HG03108 (cell line): ENCODE data around the gene PTPRT.

Experiments
- ATAC-seq: cut with Tn5 transposase; IDR thresholded peaks from one replicate; pipeline ENCODE4 v1.9.1; 2021; ENCODE audit warnings: moderate library complexity; ENCODE audit not compliant: unreplicated experiment

The PTPRT gene

GRCh38 chr20:42341654-42342053 is 848.1 kb downstream of the PTPRT start:
- ATAC-seq = no peak

GRCh38 chr20:42340368-42340767 is 849.3 kb downstream of the PTPRT start:
- no peak for ATAC-seq

GRCh38 chr20:42338294-42339201 is 851.2 kb downstream of the PTPRT start:
- ATAC-seq = no peak

- ATAC-seq = no peak
Observed at GRCh38 chr20:42336576-42336975, 853.1 kb downstream of the PTPRT start.

- no peak for ATAC-seq
Observed at GRCh38 chr20:42319252-42320013, 870.3 kb downstream of the PTPRT start.

GRCh38 chr20:42313704-42314103 is 876.0 kb downstream of the PTPRT start:
- no peak for ATAC-seq

GRCh38 chr20:42309050-42309449 is 880.7 kb downstream of the PTPRT start:
- no peak for ATAC-seq

- no peak for ATAC-seq
Observed at GRCh38 chr20:42308171-42308570, 881.5 kb downstream of the PTPRT start.

- ATAC-seq = no peak
Observed at GRCh38 chr20:42295592-42295991, 894.1 kb downstream of the PTPRT start.

- ATAC-seq = no peak
Observed at GRCh38 chr20:42294976-42295375, 894.7 kb downstream of the PTPRT start.

GRCh38 chr20:42281801-42282200 is 907.9 kb downstream of the PTPRT start:
- ATAC-seq = no peak

- no peak for ATAC-seq
Observed at GRCh38 chr20:42276718-42277602, 912.7 kb downstream of the PTPRT start.

- no peak for ATAC-seq
Observed at GRCh38 chr20:42274986-42275385, 914.7 kb downstream of the PTPRT start.

GRCh38 chr20:42272516-42272915 is 917.2 kb downstream of the PTPRT start:
- ATAC-seq = no peak

GRCh38 chr20:42270539-42270938 is 919.2 kb downstream of the PTPRT start:
- no peak for ATAC-seq

- no peak for ATAC-seq
Observed at GRCh38 chr20:42267793-42268384, 921.8 kb downstream of the PTPRT start.

GRCh38 chr20:42261766-42262270 is 927.9 kb downstream of the PTPRT start:
- ATAC-seq = no peak

- no peak for ATAC-seq
Observed at GRCh38 chr20:42260184-42260583, 929.5 kb downstream of the PTPRT start.

GRCh38 chr20:42259389-42259788 is 930.3 kb downstream of the PTPRT start:
- no peak for ATAC-seq

GRCh38 chr20:42258564-42259302 is 931.0 kb downstream of the PTPRT start:
- no peak for ATAC-seq
